ENCODE data around the gene MRPS23. TPM values are rescaled to one million over a fixed set of nuclear protein-coding genes. Genes with fewer than 3 reads are reported as not detected.

Gene MRPS23
- total and polyA plus RNA-seq, 9 of the 15 experiments (the other 6 are each of a cell fraction or from before 2014, with no cell fraction given): 59.1 to 298 (median 98.8) TPM

DNA sequence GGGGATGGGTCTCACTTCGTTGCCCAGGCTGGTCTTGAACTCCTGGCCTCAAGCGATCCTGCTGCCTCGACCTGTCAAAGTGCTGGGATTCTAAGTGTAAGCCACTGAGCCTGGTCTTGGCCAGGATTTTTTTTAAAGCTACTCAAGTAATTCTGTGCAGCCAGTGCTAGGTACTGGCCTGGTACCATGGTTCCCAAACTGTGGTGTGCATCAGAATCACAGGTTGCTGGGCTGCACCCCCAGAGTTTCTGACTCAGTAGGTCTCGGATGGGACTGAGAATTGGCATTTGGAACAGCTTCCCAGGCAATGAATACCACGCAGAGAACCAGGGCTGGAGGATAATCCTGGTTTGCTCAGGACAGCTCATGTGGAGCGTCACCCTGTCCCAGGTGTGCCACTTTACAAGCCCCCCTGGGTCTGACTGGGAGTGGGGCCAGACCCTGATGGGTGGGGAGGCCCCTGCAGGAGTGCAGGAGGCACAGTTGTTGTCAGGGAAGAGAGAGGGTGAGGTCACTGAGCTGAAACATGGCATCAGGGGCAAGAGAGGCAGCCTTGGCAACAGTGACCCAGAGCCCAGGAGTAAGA is 10.7 kb upstream of the MRPS23 start:
- Histone ChIP-seq H3K27ac (ENCODE audit: extremely low read depth, low read depth, low read length) (no peak overlapping the region), H3K4me3 (no peak overlapping the region), H4K20me1 (replicated peaks; ENCODE audit: control insufficient read depth, insufficient read depth, low read length) (no peaks in the 10 kb centered on the region), H3K36me3 (ENCODE audit: control insufficient read depth, insufficient read depth, low read length) (no peaks in the 10 kb centered on the region), H3K9me1 (ENCODE audit: control insufficient read depth, insufficient read depth, low read length) (no peaks in the 10 kb centered on the region), H3K4me1 (replicated peaks in 1 of 2; ENCODE audit: control insufficient read depth in 2 of 2, insufficient read depth in 2 of 2, low read length in 2 of 2) (peaks cover 19 to 31% of the 10 kb centered on the region in 2 experiments), H3K4me2 (ENCODE audit: insufficient read depth, low read length) (peak overlapping the region; percentile 55; the same call in 1 of the 2 replicates), H2AFZ (ENCODE audit: low read depth, low read length) (peak overlapping the region; percentile 79), H3K9ac (ENCODE audit: insufficient read depth in 1 of 2, low read depth in 2 of 2, low read length in 2 of 2) (peak overlapping the region in 1 of 2 experiments; percentile 18; a peak in 2 of 4 replicates), H3K79me2 (ENCODE audit: control insufficient read depth, insufficient read depth, low read length) (no peaks in the 10 kb centered on the region), H3K27me3 (ENCODE audit: control insufficient read depth in 2 of 2, insufficient read depth in 2 of 2, low read length in 2 of 2) (peaks cover 0 to 8% of the 10 kb centered on the region in 2 experiments; a peak in 1 of 5 replicates), H3K9me3 (replicated peaks; ENCODE audit: control insufficient read depth, insufficient read depth, low read depth, low read length) (no peaks in the 10 kb centered on the region)
- ChIA-PET POLR2A (interaction anchor here (0.6 to 2.5 kb wide), 10 partner anchors 11 to 297 kb away, joined by 3 to 8 read pairs (median 4); partner anchors contain the start of genes MRPS23 and SRSF1), CTCF (ENCODE audit: low intra/inter-chr PET ratio) (interaction anchor here (0.6 kb wide), 1 partner anchor 145 kb away, joined by 3 read pairs; no protein-coding TSS in a partner anchor)
- BruUV-seq (replicated peaks): no TSS peak
- ATAC-seq (no peak), FAIRE-seq (no peak), DNase-seq (ENCODE audit: extremely low read depth in 1 of 4, low spot score in 3 of 4) (no peak)
- in situ Hi-C loops (cut with MboI): no loop called here
- intact Hi-C loops (cut with micrococcal nuclease): no loop called here
- WGBS (ENCODE audit: insufficient coverage, low coverage, missing lambda C conversion rate): 45% methylated on average over 6 of the region's 6 CpGs
- no peak for TF ChIP-seq FOXJ2 (tag; IDR thresholded peaks at IDR 0.05)
- TF ChIP-seq FIP1L1 (IDR thresholded peaks at IDR 0.05; ENCODE audit: low read depth, low read length, poor library complexity, severe bottlenecking): no peak
- no peak for TF ChIP-seq ETS1 (conservative IDR thresholded peaks at IDR 0.05; ENCODE audit: control insufficient read depth, low read depth, low read length)
- no peak for TF ChIP-seq PTRF (tag; IDR thresholded peaks at IDR 0.05)
- no peak for TF ChIP-seq POLR2AphosphoS5 (IDR thresholded peaks at IDR 0.05; ENCODE audit: control insufficient read depth, insufficient read depth, low read depth, low read length)
- no peak for TF ChIP-seq BHLHE40 (IDR thresholded peaks at IDR 0.05; ENCODE audit: low read length)
- TF ChIP-seq MEIS2 (IDR thresholded peaks at IDR 0.05; ENCODE audit: partially characterized antibody): no peak
- no peak for TF ChIP-seq SMARCC2 (IDR thresholded peaks at IDR 0.05; ENCODE audit: low read depth)
- no peak for TF ChIP-seq ARHGAP35 (IDR thresholded peaks at IDR 0.05; ENCODE audit: partially characterized antibody)
- no peak for TF ChIP-seq E2F8 (IDR thresholded peaks at IDR 0.05; ENCODE audit: low read depth, partially characterized antibody)
- TF ChIP-seq CTBP1 (IDR thresholded peaks at IDR 0.05; ENCODE audit: borderline replicate concordance): no peak
- TF ChIP-seq ZNF584 (CRISPR knock-in tag; IDR thresholded peaks at IDR 0.05; ENCODE audit: low read depth): no peak
- TF ChIP-seq NONO (IDR thresholded peaks at IDR 0.05; ENCODE audit: low read depth in 2 of 2, low read length in 1 of 2): no peak
- TF ChIP-seq, protein P1, sequence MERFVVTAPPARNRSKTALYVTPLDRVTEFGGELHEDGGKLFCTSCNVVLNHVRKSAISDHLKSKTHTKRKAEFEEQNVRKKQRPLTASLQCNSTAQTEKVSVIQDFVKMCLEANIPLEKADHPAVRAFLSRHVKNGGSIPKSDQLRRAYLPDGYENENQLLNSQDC (CRISPR knock-in tag; IDR thresholded peaks at IDR 0.05): no peak
- no peak for TF ChIP-seq L3MBTL2 (IDR thresholded peaks at IDR 0.05)
- TF ChIP-seq ELF2 (CRISPR knock-in tag; IDR thresholded peaks at IDR 0.05): no peak

Measured in K562 (cell line).